Ishikawa (cell line): Measurements from ENCODE around the gene RAD23B.

Experiments
- CEBPB ChIP-seq: IDR thresholded peaks from 2 replicates; pipeline ENCODE4 v1.6.1; 2012
- CREB1 ChIP-seq: IDR thresholded peaks from 2 replicates; pipeline ENCODE4 v1.6.1; 2012; ENCODE audit warnings: low read depth
- EGR1 ChIP-seq: IDR thresholded peaks from 2 replicates; pipeline ENCODE4 v1.6.1; 2012
- EP300 ChIP-seq: IDR thresholded peaks from 2 replicates; pipeline ENCODE4 v1.6.1; 2012; ENCODE audit warnings: borderline replicate concordance
- FOXM1 ChIP-seq: IDR thresholded peaks from 2 replicates; pipeline ENCODE4 v1.6.1; 2012; ENCODE audit warnings: low read depth, borderline replicate concordance
- NFIC ChIP-seq: IDR thresholded peaks from 2 replicates; pipeline ENCODE4 v1.6.1; 2012
- RAD21 ChIP-seq: IDR thresholded peaks from 2 replicates; pipeline ENCODE4 v1.6.1; 2012; ENCODE audit warnings: low read depth
- TAF1 ChIP-seq: IDR thresholded peaks from 2 replicates; pipeline ENCODE4 v1.6.1; 2012; ENCODE audit warnings: low read depth, mild to moderate bottlenecking
- TCF12 ChIP-seq: IDR thresholded peaks from 2 replicates; pipeline ENCODE4 v1.6.1; 2012; ENCODE audit warnings: low read depth
- TEAD4 ChIP-seq: IDR thresholded peaks from 2 replicates; pipeline ENCODE4 v1.6.1; 2012
- YY1 ChIP-seq: IDR thresholded peaks from 2 replicates; pipeline ENCODE4 v1.6.1; 2012; ENCODE audit warnings: low read depth
- ZBTB7A ChIP-seq: IDR thresholded peaks from 2 replicates; pipeline ENCODE4 v1.6.1; 2012; ENCODE audit warnings: low read depth
- TF ChIP-seq, protein P1 (sequence below): IDR thresholded peaks from 2 replicates; pipeline ENCODE4 v1.6.1; 2012
- TF ChIP-seq, protein P2 (sequence below): IDR thresholded peaks from 2 replicates; pipeline ENCODE4 v1.6.1; 2012
- TF ChIP-seq, protein P3 (sequence below): IDR thresholded peaks from 2 replicates; pipeline ENCODE4 v1.6.1; 2012; ENCODE audit warnings: low read depth, mild to moderate bottlenecking

RAD23B gene

DNA sequence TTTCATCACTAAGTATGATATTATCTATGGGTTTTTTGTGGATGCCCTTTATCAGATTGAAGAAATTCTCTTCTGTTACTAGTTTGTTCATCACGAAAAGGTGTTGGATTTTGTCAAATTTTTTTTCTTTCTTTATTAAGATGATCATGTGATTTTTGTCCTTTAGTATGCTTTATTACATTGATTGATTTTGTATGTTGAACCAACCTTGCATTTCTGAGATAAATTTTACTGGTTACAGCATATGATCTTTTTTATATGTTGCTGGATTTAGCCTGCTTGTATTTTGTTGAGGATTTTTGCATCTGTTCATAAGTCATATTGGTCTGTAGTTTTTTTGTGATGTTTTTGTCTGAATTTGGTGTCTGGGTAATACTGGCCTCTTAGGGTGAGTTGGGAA lies 42.8 kb downstream of the RAD23B start:
- TF ChIP-seq FOXM1 (no peak), TAF1 (no peak), ZBTB7A (no peak), TEAD4 (no peak), NFIC (no peak), CEBPB (no peak), RAD21 (no peak), EGR1 (no peak)
- TF ChIP-seq, protein P1, sequence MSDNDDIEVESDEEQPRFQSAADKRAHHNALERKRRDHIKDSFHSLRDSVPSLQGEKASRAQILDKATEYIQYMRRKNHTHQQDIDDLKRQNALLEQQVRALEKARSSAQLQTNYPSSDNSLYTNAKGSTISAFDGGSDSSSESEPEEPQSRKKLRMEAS: no peak
- TF ChIP-seq, protein P2, sequence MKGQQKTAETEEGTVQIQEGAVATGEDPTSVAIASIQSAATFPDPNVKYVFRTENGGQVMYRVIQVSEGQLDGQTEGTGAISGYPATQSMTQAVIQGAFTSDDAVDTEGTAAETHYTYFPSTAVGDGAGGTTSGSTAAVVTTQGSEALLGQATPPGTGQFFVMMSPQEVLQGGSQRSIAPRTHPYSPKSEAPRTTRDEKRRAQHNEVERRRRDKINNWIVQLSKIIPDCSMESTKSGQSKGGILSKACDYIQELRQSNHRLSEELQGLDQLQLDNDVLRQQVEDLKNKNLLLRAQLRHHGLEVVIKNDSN: no peak
- TF ChIP-seq, protein P3, sequence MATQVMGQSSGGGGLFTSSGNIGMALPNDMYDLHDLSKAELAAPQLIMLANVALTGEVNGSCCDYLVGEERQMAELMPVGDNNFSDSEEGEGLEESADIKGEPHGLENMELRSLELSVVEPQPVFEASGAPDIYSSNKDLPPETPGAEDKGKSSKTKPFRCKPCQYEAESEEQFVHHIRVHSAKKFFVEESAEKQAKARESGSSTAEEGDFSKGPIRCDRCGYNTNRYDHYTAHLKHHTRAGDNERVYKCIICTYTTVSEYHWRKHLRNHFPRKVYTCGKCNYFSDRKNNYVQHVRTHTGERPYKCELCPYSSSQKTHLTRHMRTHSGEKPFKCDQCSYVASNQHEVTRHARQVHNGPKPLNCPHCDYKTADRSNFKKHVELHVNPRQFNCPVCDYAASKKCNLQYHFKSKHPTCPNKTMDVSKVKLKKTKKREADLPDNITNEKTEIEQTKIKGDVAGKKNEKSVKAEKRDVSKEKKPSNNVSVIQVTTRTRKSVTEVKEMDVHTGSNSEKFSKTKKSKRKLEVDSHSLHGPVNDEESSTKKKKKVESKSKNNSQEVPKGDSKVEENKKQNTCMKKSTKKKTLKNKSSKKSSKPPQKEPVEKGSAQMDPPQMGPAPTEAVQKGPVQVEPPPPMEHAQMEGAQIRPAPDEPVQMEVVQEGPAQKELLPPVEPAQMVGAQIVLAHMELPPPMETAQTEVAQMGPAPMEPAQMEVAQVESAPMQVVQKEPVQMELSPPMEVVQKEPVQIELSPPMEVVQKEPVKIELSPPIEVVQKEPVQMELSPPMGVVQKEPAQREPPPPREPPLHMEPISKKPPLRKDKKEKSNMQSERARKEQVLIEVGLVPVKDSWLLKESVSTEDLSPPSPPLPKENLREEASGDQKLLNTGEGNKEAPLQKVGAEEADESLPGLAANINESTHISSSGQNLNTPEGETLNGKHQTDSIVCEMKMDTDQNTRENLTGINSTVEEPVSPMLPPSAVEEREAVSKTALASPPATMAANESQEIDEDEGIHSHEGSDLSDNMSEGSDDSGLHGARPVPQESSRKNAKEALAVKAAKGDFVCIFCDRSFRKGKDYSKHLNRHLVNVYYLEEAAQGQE: no peak

DNA sequence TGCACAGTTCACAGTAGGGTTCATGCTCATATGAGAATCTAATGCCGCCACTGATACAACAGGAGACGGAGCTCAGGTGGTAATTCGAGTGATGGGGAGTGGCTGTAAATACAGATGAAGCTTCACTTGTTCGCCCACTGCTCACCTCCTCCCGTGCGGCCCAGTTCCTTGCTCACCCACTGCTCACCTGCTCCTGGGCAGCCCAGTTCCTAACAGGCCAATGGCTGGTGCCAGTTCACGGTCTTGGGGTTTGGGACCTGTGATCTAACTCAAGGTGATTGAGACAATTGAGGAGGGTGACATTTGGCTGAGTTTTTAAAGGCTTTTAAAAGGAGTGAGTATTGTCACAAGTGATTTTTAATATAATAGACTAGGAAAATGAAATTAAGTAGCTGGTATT lies 45.4 kb downstream of the RAD23B start:
- TF ChIP-seq CREB1: no peak
- TF ChIP-seq, protein P2: no peak
- no peak for TF ChIP-seq TEAD4
- no peak for TF ChIP-seq FOXM1
- TF ChIP-seq NFIC: no peak
- TF ChIP-seq EGR1: no peak
- TF ChIP-seq YY1: no peak
- no peak for TF ChIP-seq RAD21
- no peak for TF ChIP-seq ZBTB7A
- TF ChIP-seq, protein P1: no peak
- no peak for TF ChIP-seq TCF12
- no peak for TF ChIP-seq CEBPB
- no peak for TF ChIP-seq EP300
- TF ChIP-seq TAF1: no peak

DNA sequence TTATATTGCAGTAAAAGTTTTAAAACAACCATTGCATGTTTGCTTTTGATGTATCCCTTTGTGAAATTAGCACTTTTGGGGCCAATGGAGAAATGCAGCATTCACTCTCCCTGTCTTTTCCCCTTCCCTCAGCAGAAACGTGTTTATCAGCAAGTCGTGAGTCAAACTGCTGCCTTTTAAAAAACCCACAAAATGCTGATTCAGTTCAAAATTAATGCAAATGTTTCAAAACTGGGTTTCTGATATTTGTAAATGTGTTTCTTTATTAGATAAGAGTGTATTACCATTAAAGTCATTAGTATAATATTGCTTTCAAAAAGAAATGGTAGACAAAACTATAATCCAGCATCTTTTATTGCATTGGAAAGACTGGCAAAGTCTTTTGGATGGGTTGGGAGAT lies 47.3 kb downstream of the RAD23B start:
- TF ChIP-seq EP300 (no peak), NFIC (no peak), CEBPB (no peak), TEAD4 (no peak), CREB1 (no peak), FOXM1 (no peak), RAD21 (no peak), TAF1 (no peak), EGR1 (no peak), TCF12 (no peak), YY1 (no peak), ZBTB7A (no peak)
- TF ChIP-seq, protein P1: no peak
- TF ChIP-seq, protein P2: no peak
- TF ChIP-seq, protein P3: no peak

DNA sequence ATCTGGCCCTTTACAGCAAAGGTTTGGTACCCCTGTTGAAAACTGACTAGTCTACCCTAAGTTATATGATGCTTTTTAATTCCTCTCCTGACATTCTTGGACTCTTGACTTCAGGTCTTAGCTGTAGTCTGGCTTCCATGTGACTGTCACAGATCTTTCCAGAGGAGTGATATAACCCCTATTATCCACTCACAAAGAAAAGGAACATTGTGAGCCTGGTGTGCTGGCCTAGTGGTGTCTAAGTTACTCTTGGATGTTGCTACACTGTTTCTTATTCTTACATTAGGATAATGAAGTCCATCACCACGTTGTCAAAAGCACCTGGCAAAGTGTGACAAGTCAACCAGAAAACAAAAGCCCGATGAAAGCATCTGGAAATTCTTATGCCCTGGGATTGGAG lies 49.8 kb downstream of the RAD23B start:
- TF ChIP-seq TCF12 (no peak), TEAD4 (no peak), ZBTB7A (no peak), EGR1 (no peak), CREB1 (no peak), CEBPB (no peak), RAD21 (no peak), YY1 (no peak), FOXM1 (no peak), EP300 (no peak), NFIC (no peak), TAF1 (no peak)
- TF ChIP-seq, protein P3: no peak
- TF ChIP-seq, protein P2: no peak
- TF ChIP-seq, protein P1: no peak
